GM18526 (cell line): Measurements from ENCODE around the gene CIB2.

ENCODE experiments used
- POLR2A ChIP-seq: IDR thresholded peaks from 3 replicates; pipeline ENCODE4 v1.6.1; 2011; ENCODE audit not compliant: insufficient read length; ENCODE audit errors: extremely low read depth

CIB2 gene

GRCh38 chr15:78071383-78071782 lies 59.9 kb downstream of the CIB2 start:
- TF ChIP-seq POLR2A = no peak

GRCh38 chr15:78070049-78070700 lies 61.1 kb downstream of the CIB2 start:
- no peak for TF ChIP-seq POLR2A

GRCh38 chr15:78069462-78070029 lies 61.7 kb downstream of the CIB2 start:
- TF ChIP-seq POLR2A = no peak

GRCh38 chr15:78069052-78069414 lies 62.2 kb downstream of the CIB2 start:
- no peak for TF ChIP-seq POLR2A

GRCh38 chr15:78067328-78068228 lies 63.7 kb downstream of the CIB2 start:
- TF ChIP-seq POLR2A = no peak

- TF ChIP-seq POLR2A = no peak
These were observed 65.0 kb downstream of the CIB2 start for GRCh38 chr15:78065973-78066946.

- TF ChIP-seq POLR2A = no peak
These were observed 65.9 kb downstream of the CIB2 start for GRCh38 chr15:78065284-78065872.

GRCh38 chr15:78064544-78064943 lies 66.7 kb downstream of the CIB2 start:
- TF ChIP-seq POLR2A = no peak

- no peak for TF ChIP-seq POLR2A
These were observed 67.3 kb downstream of the CIB2 start for GRCh38 chr15:78063970-78064385.

GRCh38 chr15:78063217-78063616 lies 68.0 kb downstream of the CIB2 start:
- TF ChIP-seq POLR2A = no peak

- no peak for TF ChIP-seq POLR2A
These were observed 69.2 kb downstream of the CIB2 start for GRCh38 chr15:78061963-78062427.

GRCh38 chr15:78060232-78060631 lies 71.0 kb downstream of the CIB2 start:
- no peak for TF ChIP-seq POLR2A

GRCh38 chr15:78059110-78059839 lies 72.0 kb downstream of the CIB2 start:
- no peak for TF ChIP-seq POLR2A
